ENCODE data around the gene ASPSCR1. TPM values are rescaled to one million over a fixed set of nuclear protein-coding genes. Genes with fewer than 3 reads are reported as not detected.

The ASPSCR1 gene
- total and polyA plus RNA-seq, 2 of the 4 experiments (the other 2 are of a cell fraction): 7.2 to 17.2 TPM

DNA sequence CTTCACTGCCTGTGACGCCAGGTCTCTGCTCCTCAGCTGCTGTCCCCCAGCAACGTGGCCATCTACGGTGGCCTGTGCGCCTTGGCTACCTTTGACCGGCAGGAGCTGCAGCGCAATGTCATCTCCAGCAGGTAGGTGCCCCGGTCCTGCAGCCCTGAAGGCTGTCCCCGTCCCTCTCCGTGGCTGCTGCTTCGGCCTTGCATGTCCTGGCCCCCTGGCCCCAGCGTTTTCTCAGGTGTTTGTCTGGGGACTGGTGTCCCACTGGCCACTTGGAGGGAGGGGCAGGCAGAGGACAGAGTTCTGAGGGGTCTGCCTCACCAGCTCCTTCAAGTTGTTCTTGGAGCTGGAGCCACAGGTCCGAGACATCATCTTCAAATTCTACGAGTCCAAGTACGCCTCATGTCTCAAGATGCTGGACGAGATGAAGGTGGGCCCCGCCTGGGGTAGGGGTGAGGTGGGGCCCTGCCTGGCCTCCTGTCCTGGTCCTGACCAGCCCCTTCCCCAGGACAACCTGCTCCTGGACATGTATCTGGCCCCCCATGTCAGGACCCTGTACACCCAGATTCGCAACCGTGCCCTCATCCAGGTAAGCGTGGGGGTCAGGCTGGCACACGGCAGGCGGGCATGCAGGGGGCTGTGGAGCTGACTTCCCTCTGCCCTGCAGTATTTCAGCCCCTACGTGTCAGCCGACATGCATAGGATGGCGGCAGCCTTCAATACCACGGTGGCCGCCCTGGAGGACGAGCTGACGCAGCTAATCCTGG is 78.7 kb downstream of the ASPSCR1 start:
- no peak overlapping the region for H3K23ac ChIP-seq (ENCODE audit: low read depth, low read length)
- H4K91ac ChIP-seq (ENCODE audit: insufficient read depth, low read depth, low read length): no peak overlapping the region
- H3K18ac ChIP-seq (ENCODE audit: low read depth, low read length): no peak overlapping the region
- H3K4me1 ChIP-seq (ENCODE audit: control insufficient read depth, insufficient read depth, low read length): peaks cover 9% of the 10 kb centered on the region; the same call in 1 of the 2 replicates
- no peak overlapping the region for H2BK20ac ChIP-seq (ENCODE audit: low read depth, low read length)
- DNase-seq: no peak
- POLR2A ChIA-PET (ENCODE audit: unreplicated experiment): no interaction called here
- H3K36me3 ChIP-seq (ENCODE audit: control insufficient read depth, insufficient read depth, low read length): peaks cover 64% of the 10 kb centered on the region
- no peak overlapping the region for H3K56ac ChIP-seq (ENCODE audit: extremely low read depth, insufficient read depth, low read length)
- H4K8ac ChIP-seq (ENCODE audit: low read depth in 2 of 2, low read length in 2 of 2): no peak overlapping the region
- no TSS peak for BruUV-seq (replicated peaks)
- no peak overlapping the region for H3K4me2 ChIP-seq (ENCODE audit: low read depth, low read length)
- no peak overlapping the region for H4K5ac ChIP-seq (ENCODE audit: low read depth, low read length)
- H3K79me1 ChIP-seq (ENCODE audit: low read depth in 1 of 2, low read length in 2 of 2): peaks cover 6 to 29% of the 10 kb centered on the region in 2 experiments
- CTCF ChIA-PET: no interaction called here
- H3K27ac ChIP-seq (ENCODE audit: insufficient read depth, low read length): no peak overlapping the region
- H3K9me1 ChIP-seq (ENCODE audit: insufficient read depth, low read length): no peaks in the 10 kb centered on the region
- H3K4ac ChIP-seq (ENCODE audit: low read depth, low read length): no peak overlapping the region
- no peak overlapping the region for H2AK5ac ChIP-seq (ENCODE audit: low read depth, low read length)
- peaks cover 4% of the 10 kb centered on the region for H4K20me1 ChIP-seq (ENCODE audit: insufficient read depth, low read length)
- no peak overlapping the region for H2AK9ac ChIP-seq (replicated peaks; ENCODE audit: low read depth, low read length, poor library complexity)
- WGBS, 2 experiments (ENCODE audit: extremely low coverage in 2 of 2, insufficient read length in 1 of 2): 94% methylated on average over 19 of the region's 28 CpGs; no CpG with 5 or more reads in 1 of the 2 experiments
- TF ChIP-seq MXI1 (IDR thresholded peaks at IDR 0.05; ENCODE audit: borderline replicate concordance, low read depth, low read length) (no peak), CEBPB (IDR thresholded peaks at IDR 0.05; ENCODE audit: low read depth, low read length) (no peak), CTCF (conservative IDR thresholded peaks at IDR 0.05; ENCODE audit: low read depth, low read length) (no peak), FOS (IDR thresholded peaks at IDR 0.05; ENCODE audit: low read depth, low read length) (no peak), RCOR1 (IDR thresholded peaks at IDR 0.05; ENCODE audit: insufficient replicate concordance, low read length) (no peak), ELK1 (IDR thresholded peaks at IDR 0.05; ENCODE audit: borderline replicate concordance, low read depth, low read length) (no peak), CHD1 (IDR thresholded peaks at IDR 0.05; ENCODE audit: low read depth, low read length) (no peak), MAFK (IDR thresholded peaks at IDR 0.05; ENCODE audit: low read depth, low read length) (no peak), RAD21 (IDR thresholded peaks at IDR 0.05; ENCODE audit: low read length) (no peak), MAZ (IDR thresholded peaks at IDR 0.05; ENCODE audit: borderline replicate concordance, low read depth, low read length) (no peak), POLR2A (IDR thresholded peaks at IDR 0.05; ENCODE audit: low read depth, low read length) (no peak)
- TF ChIP-seq, protein P1, sequence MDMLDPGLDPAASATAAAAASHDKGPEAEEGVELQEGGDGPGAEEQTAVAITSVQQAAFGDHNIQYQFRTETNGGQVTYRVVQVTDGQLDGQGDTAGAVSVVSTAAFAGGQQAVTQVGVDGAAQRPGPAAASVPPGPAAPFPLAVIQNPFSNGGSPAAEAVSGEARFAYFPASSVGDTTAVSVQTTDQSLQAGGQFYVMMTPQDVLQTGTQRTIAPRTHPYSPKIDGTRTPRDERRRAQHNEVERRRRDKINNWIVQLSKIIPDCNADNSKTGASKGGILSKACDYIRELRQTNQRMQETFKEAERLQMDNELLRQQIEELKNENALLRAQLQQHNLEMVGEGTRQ (IDR thresholded peaks at IDR 0.05; ENCODE audit: low read depth, low read length): no peak
- no peak overlapping the region for H2AFZ ChIP-seq (replicated peaks; ENCODE audit: low read length, poor library complexity)
- H2BK120ac ChIP-seq (ENCODE audit: low read depth, low read length): no peak overlapping the region
- H2BK15ac ChIP-seq (ENCODE audit: low read depth, low read length): no peak overlapping the region
- in situ Hi-C loops (cut with MboI; ENCODE audit: low sequenced_read_pairs) (no loop called here), intact Hi-C loops (cut with micrococcal nuclease) (no loop called here), dilution Hi-C loops (cut with HindIII; ENCODE audit: low sequenced_read_pairs, unreplicated experiment) (no loop called here)
- no peak overlapping the region for H3K4me3 ChIP-seq (ENCODE audit: insufficient read depth, low read depth, low read length)
- H3K27me3 ChIP-seq (ENCODE audit: control insufficient read depth, insufficient read depth, low read length): no peaks in the 10 kb centered on the region
- no peak for ATAC-seq (ENCODE audit: low read depth)
- H2BK5ac ChIP-seq (ENCODE audit: low read depth, low read length, poor library complexity, severe bottlenecking): no peak overlapping the region
- no peak overlapping the region for H3K9ac ChIP-seq (ENCODE audit: low read depth, low read length)
- no peaks in the 10 kb centered on the region for H3K9me3 ChIP-seq (ENCODE audit: control insufficient read depth, insufficient read depth, low read length)
- no peak overlapping the region for H3K14ac ChIP-seq (replicated peaks; ENCODE audit: low read depth, low read length)
